DMS 273 treated with DMSO at 0.1 percent for 48 hours (cell line): ENCODE measurements around the gene DOK3.
A peak's percentile ranks its signal among the peaks of the same experiment; 100 is the strongest.

Experiments used
- DNase-seq: peaks from one replicate; lab custom pipeline; 2025; lab: John Stamatoyannopoulos, UW

Gene DOK3

DNA sequence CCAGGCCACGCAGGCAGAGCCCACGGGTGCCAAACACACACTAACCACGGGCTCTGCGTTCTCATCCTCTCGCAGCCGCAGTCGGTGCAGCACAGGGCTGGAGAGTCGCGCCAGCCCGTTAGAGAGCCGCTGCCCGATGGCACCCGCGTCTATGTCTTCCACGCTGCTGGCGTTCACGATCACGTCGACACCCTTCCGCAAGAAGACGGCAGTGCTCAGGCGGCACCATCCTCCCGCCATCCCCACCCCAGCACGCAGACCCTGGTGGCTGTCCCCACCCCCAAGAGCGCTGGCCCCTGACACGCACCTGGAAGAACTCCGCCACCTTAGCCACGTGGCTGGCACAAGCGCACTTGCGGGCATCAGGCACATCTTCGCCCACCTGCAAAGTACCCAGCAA, 42.2 kb downstream of the DOK3 start:
- no peak for DNase-seq

DNA sequence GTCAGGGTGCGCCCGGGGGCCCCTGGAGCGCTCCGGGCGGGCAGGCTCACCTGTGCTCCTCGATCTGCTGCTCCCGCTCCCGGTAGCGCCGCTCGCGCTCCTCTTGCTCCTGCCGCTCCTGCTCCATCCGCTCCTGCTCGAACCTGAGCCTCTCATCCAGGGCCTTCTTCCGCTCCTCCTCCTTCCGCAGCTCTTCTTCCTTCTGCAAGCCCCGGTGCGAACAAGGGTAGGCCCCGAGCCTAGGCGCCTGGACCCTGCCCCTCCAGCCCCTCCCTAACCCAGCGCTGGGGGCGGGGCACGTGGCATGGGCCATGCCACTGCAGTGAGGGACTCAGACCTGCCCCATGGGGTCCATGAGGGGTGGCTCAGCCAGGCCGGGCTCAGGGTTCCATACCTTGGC, 42.8 kb downstream of the DOK3 start:
- no peak for DNase-seq

DNA sequence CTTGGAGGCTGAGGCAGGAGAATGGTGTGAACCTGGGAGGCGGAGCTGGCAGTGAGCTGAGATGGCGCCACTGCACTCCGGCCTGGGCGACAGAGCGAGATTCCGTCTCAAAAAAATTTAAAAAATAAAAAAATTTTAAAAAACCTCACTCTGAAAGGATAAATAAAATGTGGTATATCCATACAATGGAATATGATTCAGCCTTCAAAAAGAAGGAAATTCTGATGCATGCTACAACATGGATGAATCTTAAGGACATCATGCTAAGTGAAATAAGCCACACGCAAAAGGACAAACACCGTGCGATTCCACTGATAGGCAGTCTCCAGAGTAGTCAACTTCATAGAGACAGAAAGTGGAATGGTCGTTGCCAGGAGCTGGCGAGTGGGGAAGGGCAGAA, 44.6 kb downstream of the DOK3 start:
- DNase-seq: no peak

DNA sequence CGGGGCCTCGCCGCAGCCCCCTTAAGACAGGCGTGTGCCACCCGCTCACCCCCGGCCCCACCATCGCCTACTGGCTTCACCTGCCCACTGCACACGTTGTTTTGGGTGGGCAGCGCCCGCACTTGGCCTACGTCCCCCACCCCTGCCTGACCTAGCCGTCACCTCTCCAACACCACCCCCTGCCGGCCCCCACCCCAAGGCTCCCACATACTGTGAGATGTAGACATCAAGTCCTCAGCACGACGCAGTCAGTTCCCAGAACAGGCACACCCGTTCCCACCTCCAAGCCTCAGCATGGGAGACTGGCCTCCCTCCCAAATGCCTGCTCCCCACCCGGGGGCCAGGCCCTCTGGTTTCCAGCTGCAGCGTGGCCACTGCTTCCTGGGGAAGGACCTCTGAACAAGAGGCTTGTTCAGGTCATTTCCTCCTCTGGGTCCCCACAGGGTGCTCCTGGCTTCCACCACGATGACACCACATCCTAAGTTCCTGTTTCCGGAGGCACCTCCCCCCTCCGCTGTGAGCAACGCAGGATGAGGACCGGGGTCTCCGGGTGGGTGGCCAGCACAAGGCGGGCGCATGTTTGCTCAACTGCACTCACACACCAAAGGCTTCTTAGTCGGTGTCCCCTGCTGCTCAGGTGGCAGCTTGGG, 47.5 kb downstream of the DOK3 start:
- DNase-seq: no peak

DNA sequence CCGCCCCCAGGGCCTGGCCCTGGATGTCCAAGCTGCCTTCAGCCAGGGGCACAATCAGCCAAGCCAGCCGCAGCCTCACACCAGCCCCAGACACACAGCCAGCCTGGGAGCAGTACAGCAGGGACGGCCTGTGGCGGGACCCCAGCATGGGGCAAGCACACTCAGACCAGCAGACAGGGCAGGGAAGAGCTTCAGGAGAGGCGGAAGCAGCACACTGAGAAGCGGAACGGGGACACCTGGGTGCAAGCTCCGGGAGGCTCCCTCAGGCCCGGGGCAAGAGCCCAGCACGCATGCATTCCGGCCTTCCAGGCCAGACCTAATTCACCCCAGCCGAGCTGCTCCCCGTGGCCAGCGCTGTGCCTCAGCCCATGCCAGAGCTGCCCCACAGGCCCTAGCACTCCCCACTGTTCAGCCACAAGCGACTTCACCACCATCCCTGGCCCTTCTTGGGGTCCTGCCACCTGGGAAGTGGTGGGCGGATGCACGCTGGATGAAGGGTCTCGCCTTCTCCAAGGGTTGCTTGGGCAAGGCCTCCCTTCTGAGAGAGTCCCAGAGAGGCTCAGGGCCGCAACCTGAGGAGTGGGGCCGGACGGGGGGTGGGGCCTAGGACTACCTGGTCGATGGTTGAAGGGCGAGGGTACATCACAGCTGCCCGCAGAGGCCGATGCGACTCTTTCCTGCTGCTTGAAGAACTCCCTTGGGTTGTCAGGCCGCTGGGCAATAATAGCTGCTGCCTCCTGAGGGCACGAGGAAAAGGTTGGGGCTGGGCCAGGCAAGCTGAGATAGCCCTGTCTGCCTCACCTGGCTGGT, 49.6 kb downstream of the DOK3 start:
- no peak for DNase-seq

DNA sequence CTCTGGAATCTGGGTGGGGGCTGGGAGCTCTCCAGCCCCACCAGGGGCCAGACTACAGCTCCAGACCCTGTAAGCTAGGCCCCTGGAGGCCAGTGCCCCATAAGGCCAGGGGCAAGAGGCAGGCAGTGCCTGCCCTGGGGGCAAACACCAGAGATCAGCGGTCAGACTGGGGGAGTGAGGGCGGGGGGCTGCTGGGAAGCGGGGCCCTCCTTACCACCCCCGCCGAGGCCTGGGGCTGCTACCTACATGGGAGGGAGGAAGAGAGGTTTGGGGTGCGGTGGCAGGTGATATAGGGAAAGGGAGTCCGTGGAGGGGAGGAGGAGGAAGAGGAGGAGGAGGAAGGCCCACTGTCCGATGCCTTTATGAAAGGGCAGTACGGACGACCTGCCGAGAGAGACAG, 50.3 kb downstream of the DOK3 start:
- no peak for DNase-seq

DNA sequence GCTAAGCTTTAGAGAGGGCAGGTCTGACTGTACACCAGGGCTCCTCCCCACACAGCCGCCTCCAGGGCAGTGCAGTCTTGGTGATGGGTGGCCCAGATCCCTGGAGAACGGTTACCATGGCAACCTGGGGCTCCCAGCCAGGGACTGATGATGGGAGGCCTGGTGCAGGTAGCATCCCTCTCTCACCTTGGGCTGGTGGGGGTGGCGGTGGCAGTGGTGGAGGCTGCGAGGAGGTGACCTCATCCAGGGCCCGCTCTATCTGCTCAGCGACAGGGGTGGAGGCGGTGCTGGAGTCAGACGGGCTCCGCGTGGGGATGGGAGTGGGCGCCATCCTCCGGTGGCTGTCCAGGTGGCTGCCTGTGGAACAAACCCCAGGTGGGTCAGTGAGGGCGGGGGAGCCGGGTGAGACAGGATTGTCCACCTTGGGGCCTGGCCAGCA, 50.7 kb downstream of the DOK3 start:
- DNase-seq: no peak

DNA sequence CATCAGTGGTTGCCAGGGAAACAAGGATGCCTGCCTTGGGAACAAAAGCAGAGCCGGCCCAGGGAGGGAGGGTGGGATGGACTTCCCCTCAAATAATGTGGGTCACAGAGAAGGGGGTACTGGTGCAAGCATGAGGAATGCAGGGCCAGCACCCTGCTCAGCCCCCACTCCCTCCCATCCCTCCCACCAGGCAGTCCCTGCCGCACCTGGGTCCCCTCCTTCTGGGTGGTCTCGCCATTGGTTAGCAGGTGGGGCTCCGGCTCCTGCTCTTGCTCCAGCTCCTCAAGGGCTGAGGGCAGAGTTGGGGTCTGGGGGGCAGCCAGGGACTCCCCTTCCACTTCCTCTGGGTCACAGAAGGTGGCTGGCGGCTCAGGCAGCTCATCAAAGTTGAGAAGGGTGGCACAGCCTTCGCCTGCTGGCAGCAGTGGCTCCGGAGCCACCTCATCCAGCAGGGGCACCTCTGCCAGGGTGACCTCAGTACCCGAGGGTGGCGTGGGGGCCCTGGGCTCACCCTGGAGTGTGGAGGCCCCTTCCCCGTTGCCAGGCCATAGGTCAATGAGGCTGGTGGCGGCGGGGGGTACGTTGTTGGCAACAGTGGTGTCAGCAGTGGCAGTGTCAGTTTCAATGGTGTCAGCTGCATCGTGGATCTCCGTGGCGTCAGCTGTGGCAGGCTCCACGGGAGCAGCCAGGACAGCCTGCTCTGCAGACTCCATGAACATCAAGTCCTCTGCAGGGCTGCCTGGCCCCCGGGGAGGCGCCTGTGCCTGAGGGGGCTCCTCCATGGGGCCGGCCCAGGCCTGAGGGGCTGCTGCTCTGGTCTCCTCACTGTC, 51.6 kb downstream of the DOK3 start:
- DNase-seq: no peak

DNA sequence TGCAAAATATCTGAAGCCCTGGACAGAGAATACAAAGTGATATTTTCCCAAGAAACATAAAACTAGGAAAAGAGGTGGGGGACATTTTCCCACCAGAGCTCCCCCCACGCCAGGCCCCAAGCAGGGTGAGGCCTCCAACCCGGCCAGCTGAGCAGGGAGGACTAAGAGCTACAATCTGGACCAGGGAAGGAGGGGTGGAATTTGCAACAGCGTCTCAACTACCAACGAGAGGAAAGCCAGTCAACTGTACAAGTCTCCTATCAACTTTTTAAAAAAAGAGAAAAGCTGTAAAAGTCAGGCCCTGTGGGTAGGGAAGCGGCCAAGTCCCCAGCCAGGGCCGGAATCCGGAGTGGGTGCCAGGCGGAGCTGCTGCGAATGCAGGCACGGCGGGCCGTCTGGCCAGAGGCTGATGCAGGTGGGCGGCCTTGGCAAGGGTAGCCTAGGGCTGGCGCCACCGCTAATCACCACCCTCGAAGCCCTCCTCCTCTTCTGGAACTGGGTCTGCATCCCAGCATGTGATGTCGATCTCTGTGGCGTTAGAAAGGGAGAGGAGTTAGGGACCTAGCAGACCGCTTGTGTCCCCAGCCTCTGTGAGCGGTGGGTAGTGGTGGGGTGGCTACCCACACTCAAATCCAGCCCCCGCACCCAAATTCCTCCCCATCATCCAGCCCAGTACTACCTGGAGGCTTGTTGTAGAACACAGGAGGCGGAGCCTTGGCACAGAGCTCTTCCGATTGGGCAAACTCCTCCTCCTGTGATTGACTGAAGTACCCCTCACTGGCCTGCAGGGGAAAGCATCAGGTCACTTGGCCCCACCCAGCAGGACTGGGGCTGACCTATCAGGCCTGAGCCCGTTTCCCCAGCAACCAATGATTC, 52.4 kb downstream of the DOK3 start:
- DNase-seq: peak; percentile 97

DNA sequence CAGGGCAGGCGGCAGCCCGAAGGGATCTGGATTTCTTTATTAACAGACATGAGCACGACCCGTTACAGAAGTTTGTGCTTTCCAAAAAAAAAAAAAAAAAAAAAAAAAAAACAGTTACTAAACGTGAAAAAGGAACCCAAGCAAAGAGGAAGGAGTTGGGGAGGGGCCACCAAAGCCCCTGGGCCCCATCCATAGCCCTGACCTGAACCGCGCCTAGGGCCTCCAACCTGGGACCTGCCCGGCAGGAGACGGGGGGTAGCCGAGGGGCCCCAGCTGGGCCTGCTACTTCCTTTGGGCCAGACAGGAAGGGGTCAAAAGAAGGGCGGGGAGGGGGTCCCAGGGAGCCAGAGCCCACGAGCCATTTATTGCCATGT, 53.0 kb downstream of the DOK3 start:
- no peak for DNase-seq

DNA sequence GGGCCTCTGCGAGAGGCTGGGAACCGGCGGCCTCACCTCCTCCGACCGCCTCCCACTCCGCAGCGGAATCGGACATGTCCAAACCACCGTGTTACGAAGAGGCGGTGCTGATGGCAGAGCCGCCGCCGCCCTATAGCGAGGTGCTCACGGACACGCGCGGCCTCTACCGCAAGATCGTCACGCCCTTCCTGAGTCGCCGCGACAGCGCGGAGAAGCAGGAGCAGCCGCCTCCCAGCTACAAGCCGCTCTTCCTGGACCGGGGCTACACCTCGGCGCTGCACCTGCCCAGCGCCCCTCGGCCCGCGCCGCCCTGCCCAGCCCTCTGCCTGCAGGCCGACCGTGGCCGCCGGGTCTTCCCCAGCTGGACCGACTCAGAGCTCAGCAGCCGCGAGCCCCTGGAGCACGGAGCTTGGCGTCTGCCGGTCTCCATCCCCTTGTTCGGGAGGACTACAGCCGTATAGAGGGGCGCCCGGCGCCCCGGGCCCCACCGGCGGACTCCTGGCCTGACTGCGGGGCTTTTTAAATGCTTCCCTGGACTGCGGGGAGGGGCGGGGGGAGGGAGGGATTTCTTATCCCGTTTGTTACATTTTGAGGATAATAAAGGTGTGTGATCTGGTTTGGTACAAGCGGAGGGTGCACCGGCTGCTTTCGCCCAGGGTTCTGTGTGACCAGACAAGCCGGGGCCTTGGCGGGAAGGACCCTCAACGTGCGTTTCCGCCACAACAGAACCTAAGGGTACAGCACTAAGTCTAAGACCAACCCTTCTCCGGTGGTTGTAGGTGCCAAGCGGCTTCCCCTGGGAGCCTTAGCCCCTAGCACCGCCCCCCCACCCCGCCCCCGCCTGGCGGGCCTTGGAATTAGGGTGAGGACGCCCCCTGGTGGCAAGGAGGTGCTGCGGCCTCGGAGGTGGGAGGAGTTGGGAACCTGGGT, 53.7 kb downstream of the DOK3 start:
- DNase-seq: peak; percentile 65

DNA sequence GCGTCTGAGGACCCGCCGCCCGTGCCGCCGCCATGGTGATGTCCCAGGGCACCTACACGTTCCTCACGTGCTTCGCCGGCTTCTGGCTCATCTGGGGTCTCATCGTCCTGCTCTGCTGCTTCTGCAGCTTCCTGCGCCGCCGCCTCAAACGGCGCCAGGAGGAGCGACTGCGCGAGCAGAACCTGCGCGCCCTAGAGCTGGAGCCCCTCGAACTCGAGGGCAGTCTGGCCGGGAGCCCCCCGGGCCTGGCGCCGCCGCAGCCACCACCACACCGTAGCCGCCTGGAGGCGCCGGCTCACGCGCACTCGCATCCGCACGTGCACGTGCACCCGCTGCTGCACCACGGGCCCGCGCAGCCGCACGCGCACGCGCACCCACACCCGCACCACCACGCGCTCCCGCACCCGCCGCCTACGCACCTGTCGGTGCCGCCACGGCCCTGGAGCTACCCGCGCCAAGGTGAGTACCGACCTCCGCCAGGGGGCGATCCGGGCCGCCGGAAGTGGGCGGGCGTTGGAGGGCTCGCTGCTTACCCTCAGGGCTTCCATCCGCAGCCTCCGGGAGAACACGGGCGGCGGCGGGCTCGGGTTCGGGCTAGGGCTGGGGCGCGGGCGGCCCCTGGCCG, 54.5 kb downstream of the DOK3 start:
- peak; percentile 70 for DNase-seq

DNA sequence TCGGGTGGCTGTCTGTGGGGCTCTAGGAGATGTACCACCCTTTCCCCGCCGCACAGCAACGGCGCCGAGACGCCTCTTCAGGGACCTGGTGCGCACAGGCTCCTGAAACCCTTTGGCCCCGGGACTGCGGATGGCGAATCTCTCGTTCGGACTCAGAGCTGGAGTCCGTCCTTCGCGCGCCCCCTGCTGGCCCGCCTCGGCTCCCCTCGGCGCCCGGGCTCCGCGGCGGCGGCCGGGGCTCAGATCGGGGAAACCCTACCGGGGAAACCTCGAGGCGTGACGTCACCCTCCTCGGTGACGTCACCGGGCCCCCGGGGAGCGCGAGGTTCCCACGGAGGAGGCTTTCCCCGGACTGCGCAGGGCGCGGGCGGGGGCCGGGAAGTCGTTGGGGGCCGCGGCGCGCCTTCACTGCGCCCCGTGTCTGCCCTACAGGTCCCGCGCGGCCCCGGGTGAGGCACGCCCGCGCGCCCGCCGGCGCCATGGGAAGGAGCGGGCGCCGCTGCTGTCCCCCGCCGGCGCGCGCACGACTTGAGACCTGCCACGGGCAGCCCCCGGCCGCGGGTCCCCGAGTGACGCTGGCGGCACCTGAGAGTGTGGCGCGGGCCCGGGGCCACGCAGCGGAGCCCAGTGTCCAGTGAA, 55.1 kb downstream of the DOK3 start:
- DNase-seq: peak; percentile 70

DNA sequence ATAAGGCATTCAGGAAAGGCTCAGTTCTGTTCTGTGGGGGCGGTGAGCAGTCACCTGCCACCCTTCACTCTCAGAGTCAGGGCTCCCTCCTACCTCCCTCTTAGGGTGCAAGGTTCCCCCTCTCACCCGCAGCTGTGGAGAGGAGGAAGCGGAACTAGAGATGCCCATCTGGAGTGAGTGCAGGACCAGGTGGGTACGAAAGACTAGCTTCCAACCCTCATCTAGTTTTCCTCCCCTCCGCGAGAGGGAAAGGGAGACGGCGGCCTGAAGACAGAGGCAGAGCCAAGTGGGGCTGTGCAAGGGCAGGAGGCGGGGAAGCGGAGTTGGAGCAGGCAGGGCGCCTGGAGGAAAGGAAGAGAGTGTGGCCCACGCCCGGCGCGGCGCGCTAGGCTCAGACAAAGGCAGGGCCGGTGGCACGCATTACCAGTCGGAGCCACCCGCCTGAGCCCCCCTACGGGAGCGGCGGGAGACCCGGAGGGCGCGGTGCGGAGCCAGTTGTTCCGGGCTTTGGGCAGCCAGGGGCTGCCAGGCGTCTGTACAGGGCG, 55.7 kb downstream of the DOK3 start:
- no peak for DNase-seq

DNA sequence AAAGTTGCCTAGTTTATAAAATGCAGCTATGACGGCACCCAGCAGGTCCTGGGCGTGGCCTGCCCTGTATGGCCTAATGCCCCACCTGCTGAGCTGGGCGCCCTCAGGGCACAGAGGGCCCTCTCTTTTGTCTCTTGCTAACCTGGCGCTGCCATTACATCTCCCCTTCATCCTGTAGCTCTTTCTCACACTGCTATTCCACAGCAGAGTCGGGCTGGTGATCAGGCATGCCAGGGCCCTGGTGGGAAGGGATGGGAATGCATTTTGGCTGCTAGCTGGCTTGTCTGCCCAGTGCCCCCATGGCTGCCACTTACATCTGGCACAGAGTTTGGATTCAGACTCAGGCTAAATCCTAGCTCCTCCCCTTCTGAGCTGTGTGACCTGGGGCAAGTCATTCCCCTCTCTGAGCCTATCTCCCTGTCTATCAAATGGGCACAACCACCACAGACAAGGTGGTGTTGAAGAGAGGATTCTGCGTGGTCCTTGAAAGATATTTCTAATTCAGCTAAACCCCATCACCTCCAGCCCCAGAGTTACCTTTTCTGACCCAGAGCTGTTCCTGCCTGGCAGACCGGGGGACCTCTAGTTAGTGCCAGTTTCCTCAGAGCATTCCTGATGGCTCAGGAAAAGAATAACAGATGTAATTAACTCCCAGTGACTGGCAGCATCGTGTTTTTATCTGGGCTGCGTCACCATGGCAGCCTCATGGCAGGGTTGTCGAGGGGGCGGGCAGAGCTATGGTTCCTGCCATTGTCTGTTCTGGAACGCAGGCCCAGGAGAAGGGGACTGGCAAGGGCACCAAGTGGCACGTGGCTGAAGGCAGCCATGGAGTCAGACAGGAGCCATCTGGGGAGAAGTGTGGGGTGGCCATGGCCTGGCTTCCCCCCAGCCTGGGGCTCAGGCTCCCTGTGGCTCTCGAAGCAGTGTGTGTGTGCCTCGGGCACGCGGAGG, 56.7 kb downstream of the DOK3 start:
- no peak for DNase-seq
